Cardiac fibroblast (primary cell): ENCODE measurements around the gene TTC3.

Source experiments
- DNase-seq, 2 donors: peaks; one replicate each; pipeline versions ENCODE4 v3.0.0 to v3.0.0-alpha.2; 2010; ENCODE audit warnings: low read depth in 2 of 2
- H3K4me3 ChIP-seq, 2 donors: replicated peaks in 1 of 2; 1 replicate in 1 of 2; 2 replicates in 1 of 2; pipeline ENCODE4 v1.5.1; 2011; ENCODE audit warnings: low read depth in 2 of 2, low read length in 2 of 2, mild to moderate bottlenecking in 2 of 2, moderate library complexity in 1 of 2
- TF ChIP-seq, protein P1 (sequence below): IDR thresholded peaks from one replicate; pipeline ENCODE4 v1.5.1; 2011; ENCODE audit warnings: low read depth, mild to moderate bottlenecking, low read length, inconsistent platforms

The TTC3 gene

GRCh38 chr21:37157938-37158337, 84.9 kb downstream of the TTC3 start:
- DNase-seq = no peak
- TF ChIP-seq, protein P1, sequence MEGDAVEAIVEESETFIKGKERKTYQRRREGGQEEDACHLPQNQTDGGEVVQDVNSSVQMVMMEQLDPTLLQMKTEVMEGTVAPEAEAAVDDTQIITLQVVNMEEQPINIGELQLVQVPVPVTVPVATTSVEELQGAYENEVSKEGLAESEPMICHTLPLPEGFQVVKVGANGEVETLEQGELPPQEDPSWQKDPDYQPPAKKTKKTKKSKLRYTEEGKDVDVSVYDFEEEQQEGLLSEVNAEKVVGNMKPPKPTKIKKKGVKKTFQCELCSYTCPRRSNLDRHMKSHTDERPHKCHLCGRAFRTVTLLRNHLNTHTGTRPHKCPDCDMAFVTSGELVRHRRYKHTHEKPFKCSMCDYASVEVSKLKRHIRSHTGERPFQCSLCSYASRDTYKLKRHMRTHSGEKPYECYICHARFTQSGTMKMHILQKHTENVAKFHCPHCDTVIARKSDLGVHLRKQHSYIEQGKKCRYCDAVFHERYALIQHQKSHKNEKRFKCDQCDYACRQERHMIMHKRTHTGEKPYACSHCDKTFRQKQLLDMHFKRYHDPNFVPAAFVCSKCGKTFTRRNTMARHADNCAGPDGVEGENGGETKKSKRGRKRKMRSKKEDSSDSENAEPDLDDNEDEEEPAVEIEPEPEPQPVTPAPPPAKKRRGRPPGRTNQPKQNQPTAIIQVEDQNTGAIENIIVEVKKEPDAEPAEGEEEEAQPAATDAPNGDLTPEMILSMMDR = no peak
- H3K4me3 ChIP-seq = no peak overlapping the region

GRCh38 chr21:37159053-37159776, 86.2 kb downstream of the TTC3 start:
- H3K4me3 ChIP-seq = no peak overlapping the region
- DNase-seq = no peak
- TF ChIP-seq, protein P1 = no peak

DNA sequence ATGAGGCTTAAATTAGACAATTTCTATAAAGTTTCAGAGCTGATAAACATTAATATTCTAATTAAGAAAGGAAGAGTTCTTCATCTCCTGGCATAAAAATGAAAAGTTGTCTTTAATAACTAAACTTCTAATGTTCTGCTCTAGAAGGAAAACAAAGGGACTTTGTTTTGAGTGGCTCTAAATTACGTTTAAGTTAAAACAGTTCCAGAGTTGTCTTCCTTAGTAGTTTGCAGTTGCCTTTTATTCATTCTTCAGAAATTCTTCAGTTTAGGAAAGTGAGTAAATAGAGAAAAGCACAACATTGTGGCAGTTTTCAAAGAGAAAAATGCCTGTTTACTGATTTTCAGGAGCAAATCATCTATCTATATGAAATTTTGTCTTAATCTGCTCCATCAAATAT, 86.9 kb downstream of the TTC3 start:
- TF ChIP-seq, protein P1 = no peak
- DNase-seq = no peak
- H3K4me3 ChIP-seq = no peak overlapping the region

GRCh38 chr21:37164742-37165141, 91.7 kb downstream of the TTC3 start:
- H3K4me3 ChIP-seq = no peak overlapping the region
- TF ChIP-seq, protein P1 = no peak
- DNase-seq = peak in 1 of 2 donors; percentile 42

- H3K4me3 ChIP-seq = no peak overlapping the region
- TF ChIP-seq, protein P1 = no peak
- DNase-seq = no peak
Observed at GRCh38 chr21:37165586-37165985, 92.5 kb downstream of the TTC3 start.

- TF ChIP-seq, protein P1 = no peak
- no peak overlapping the region for H3K4me3 ChIP-seq
- DNase-seq = peak in 1 of 2 donors; percentile 26
Observed at GRCh38 chr21:37166733-37167132, 93.7 kb downstream of the TTC3 start.

DNA sequence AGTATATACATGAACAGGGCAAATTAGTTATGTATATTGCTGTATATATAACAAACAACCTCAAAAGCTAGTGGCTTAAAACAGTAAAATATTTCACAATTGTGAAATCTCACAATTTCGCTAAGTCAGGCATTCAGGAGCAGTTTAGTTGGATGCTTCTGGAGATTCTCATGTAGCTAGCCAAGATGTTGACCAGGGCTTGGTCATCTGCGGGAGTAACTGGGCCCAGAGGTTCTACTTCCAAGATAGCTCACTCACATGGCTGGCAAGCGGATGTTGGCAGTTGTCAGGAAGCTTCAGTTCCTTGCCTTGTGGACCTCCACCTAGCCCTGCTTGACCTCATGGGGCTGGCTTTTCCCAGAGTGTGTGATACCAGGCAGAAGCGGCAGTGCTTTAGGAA, 95.6 kb downstream of the TTC3 start:
- DNase-seq = peak in 1 of 2 donors; percentile 14
- no peak overlapping the region for H3K4me3 ChIP-seq
- TF ChIP-seq, protein P1 = no peak
